ENCODE data around the gene FRAT2. TPM values are rescaled to one million over a fixed set of nuclear protein-coding genes. Genes with fewer than 3 reads are reported as not detected.

The FRAT2 gene
- total and polyA plus RNA-seq, 2 of the 13 experiments (the other 11 are each of a cell fraction or from before 2014, with no cell fraction given), result 7.2 to 14.1 TPM

- TF ChIP-seq RERE (CRISPR knock-in tag; IDR thresholded peaks at IDR 0.05; ENCODE audit: low read depth), result peak; percentile 86
- TF ChIP-seq NFE2 (CRISPR knock-in tag; IDR thresholded peaks at IDR 0.05), result no peak
- no peak for TF ChIP-seq MTF2 (CRISPR knock-in tag; IDR thresholded peaks at IDR 0.05; ENCODE audit: borderline replicate concordance)
- TF ChIP-seq CREB3 (CRISPR knock-in tag; IDR thresholded peaks at IDR 0.05), result no peak
- no peak for TF ChIP-seq ZBTB43 (CRISPR knock-in tag; conservative IDR thresholded peaks at IDR 0.05)
- TF ChIP-seq ZBTB7B (CRISPR knock-in tag; IDR thresholded peaks at IDR 0.05), result peak; percentile 67; the same call in 1 of the 2 replicates
- no peak for TF ChIP-seq ZNF660 (CRISPR knock-in tag; IDR thresholded peaks at IDR 0.05; ENCODE audit: borderline replicate concordance, low read depth)
- TF ChIP-seq TFDP1 (CRISPR knock-in tag; IDR thresholded peaks at IDR 0.05; ENCODE audit: borderline replicate concordance), result no peak
- TF ChIP-seq RFXANK (CRISPR knock-in tag; IDR thresholded peaks at IDR 0.05), result no peak
- no peak for TF ChIP-seq ZNF598 (CRISPR knock-in tag; IDR thresholded peaks at IDR 0.05; ENCODE audit: borderline replicate concordance)
- no peak for TF ChIP-seq ZNF510 (CRISPR knock-in tag; IDR thresholded peaks at IDR 0.05; ENCODE audit: low read depth)
- TF ChIP-seq ZNF790 (CRISPR knock-in tag; IDR thresholded peaks at IDR 0.05; ENCODE audit: borderline replicate concordance), result 0 out of 2 replicates have a peak, but pooled peaks have one; percentile 39
- no peak for TF ChIP-seq IRF9 (CRISPR knock-in tag; IDR thresholded peaks at IDR 0.05; ENCODE audit: borderline replicate concordance)
- no peak for TF ChIP-seq ZNF224 (CRISPR knock-in tag; IDR thresholded peaks at IDR 0.05)
- TF ChIP-seq TP53 (CRISPR knock-in tag; conservative IDR thresholded peaks at IDR 0.05), result no peak
- no peak for TF ChIP-seq BCL3 (CRISPR knock-in tag; IDR thresholded peaks at IDR 0.05)
- TF ChIP-seq NPAS2 (CRISPR knock-in tag; IDR thresholded peaks at IDR 0.05; ENCODE audit: borderline replicate concordance), result no peak
Observed at GRCh38 chr10:97327348-97328294, 6.9 kb downstream of the FRAT2 start (continued).
